Upper lobe of left lung (tissue), 6 donors: ENCODE data around the gene TMEM94. TPM values are rescaled to one million over a fixed set of nuclear protein-coding genes. Genes with fewer than 3 reads are reported as not detected.

Experiments used
- ATAC-seq, 2 donors: fragments of 200-7000 bp; cut with Tn5 transposase; one replicate each; pipeline ENCODE4 v1.9.1; 2022; ENCODE audit warnings: mild to moderate bottlenecking in 2 of 2, moderate library complexity in 2 of 2; ENCODE audit not compliant: low FRiP score in 2 of 2
- DNase-seq, 2 donors: peaks; one replicate each; pipeline ENCODE4 v3.0.0-alpha.2; 2019 to 2020
- H3K27ac ChIP-seq, 4 donors: fragments of 200-600 bp; sonication (generic); one replicate each; pipeline ENCODE4 v1.5.1; 2016 to 2019
- H3K27me3 ChIP-seq, 4 donors: fragments of 200-600 bp; sonication (generic); one replicate each; pipeline ENCODE4 v1.5.1; 2017 to 2019
- H3K36me3 ChIP-seq, 4 donors: fragments of 200-600 bp; sonication (generic); one replicate each; pipeline ENCODE4 v1.5.1; 2016 to 2019
- H3K4me1 ChIP-seq, 4 donors: fragments of 200-600 bp; sonication (generic); one replicate each; pipeline ENCODE4 v1.5.1; 2018 to 2019
- H3K4me3 ChIP-seq, 4 donors: fragments of 200-600 bp; sonication (generic); one replicate each; pipeline ENCODE4 v1.5.1; 2017 to 2019; ENCODE audit warnings: mild to moderate bottlenecking in 2 of 4, moderate library complexity in 1 of 4
- H3K9me3 ChIP-seq, 4 donors: fragments of 200-600 bp; sonication (generic); one replicate each; pipeline ENCODE4 v1.5.1; 2018 to 2019
- EP300 ChIP-seq, 4 donors: sonication (generic); formaldehyde crosslinking; IDR thresholded peaks; one replicate each; pipeline ENCODE4 v1.5.1; 2017; ENCODE audit warnings: antibody characterized with exemption in 4 of 4, control low read depth in 2 of 4
- POLR2A ChIP-seq, 4 donors: fragments of 450-650 bp; IDR thresholded peaks; one replicate each; pipeline ENCODE4 v1.5.1; 2016 to 2017; ENCODE audit warnings: antibody characterized with exemption in 4 of 4, mild to moderate bottlenecking in 2 of 4
- POLR2AphosphoS5 ChIP-seq, 2 donors: sonication (generic); formaldehyde crosslinking; IDR thresholded peaks; one replicate each; pipeline ENCODE4 v1.5.1; 2017; ENCODE audit warnings: antibody characterized with exemption in 2 of 2
- WGBS, 2 donors: methylation state at CpG; one replicate each; pipeline ENCODE4 v1.1.5; 2017 to 2018; 5-methylcytosine and 5-hydroxymethylcytosine counted together
- total RNA-seq, 6 donors: library from RNA; depleted of rRNA in 4 of 6; stranded (reverse); fragments of >200 nt in 4 of 6; gene quantifications; one replicate each; pipeline versions ENCODE4 v1.1.0 to v1.2.1, GENCODE V29; 2016 to 2021
- TF ChIP-seq, protein P1 (sequence below), 6 experiments: fragments of 450-650 bp in 4 of 6; fragments of 200-600 bp in 2 of 6; sonication (generic) in 2 of 6; IDR thresholded peaks; one replicate each; pipeline ENCODE4 v1.5.1; 2016 to 2019; ENCODE audit warnings: antibody characterized with exemption in 6 of 6
- donor health status: DM: no; HTN: no; CAD: no; lungs with moderate emphysema.
- donor health status: DM: no; HTN: yes; CAD: no; lungs with severe emphysema.

The TMEM94 gene
- total RNA-seq, 6 donors from 2014 or later: 62.3 to 320 (median 90.5) TPM

DNA sequence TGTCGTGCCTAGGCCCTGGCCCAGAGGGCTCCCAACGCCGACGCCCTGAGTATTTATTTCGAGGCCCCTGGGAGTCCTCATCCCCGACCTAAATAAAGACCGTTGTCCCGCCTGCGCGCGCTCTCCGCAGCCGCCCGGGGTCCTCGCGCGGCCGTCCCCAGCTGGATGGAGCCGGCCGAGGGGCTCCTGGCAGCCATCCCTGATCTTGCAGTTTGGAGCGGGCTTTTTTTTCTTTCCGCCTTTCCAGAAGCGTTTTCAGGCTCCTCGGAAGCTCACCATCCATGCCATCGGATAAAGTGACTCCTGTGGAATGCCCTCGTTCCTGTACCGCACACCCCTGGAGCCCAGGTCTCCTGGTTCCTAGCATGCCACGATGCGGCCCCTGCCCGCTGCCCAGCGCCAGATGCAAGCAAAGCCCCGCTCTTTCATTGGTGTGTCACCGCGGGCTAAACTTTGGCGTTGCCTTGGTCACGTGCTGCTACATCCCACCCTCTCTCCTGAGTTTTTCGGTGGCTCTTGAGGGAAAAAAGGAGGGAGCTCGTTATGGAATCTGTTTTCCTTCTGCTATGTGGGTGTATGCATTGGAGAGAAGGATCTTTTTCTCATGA is 716 bp downstream of the TMEM94 start:
- peak; percentile 11 to 14 for TF ChIP-seq POLR2AphosphoS5 (IDR thresholded peaks at IDR 0.05)
- TF ChIP-seq, protein P1, sequence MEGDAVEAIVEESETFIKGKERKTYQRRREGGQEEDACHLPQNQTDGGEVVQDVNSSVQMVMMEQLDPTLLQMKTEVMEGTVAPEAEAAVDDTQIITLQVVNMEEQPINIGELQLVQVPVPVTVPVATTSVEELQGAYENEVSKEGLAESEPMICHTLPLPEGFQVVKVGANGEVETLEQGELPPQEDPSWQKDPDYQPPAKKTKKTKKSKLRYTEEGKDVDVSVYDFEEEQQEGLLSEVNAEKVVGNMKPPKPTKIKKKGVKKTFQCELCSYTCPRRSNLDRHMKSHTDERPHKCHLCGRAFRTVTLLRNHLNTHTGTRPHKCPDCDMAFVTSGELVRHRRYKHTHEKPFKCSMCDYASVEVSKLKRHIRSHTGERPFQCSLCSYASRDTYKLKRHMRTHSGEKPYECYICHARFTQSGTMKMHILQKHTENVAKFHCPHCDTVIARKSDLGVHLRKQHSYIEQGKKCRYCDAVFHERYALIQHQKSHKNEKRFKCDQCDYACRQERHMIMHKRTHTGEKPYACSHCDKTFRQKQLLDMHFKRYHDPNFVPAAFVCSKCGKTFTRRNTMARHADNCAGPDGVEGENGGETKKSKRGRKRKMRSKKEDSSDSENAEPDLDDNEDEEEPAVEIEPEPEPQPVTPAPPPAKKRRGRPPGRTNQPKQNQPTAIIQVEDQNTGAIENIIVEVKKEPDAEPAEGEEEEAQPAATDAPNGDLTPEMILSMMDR (IDR thresholded peaks at IDR 0.05): no peak
- Histone ChIP-seq H3K27me3 (no peaks in the 10 kb centered on the region), H3K4me3 (peak overlapping the region; percentile 82 to 92 (median 88)), H3K9me3 (no peaks in the 10 kb centered on the region), H3K4me1 (peaks cover 23 to 40% (median 32%) of the 10 kb centered on the region in 4 donors), H3K36me3 (no peaks in the 10 kb centered on the region), H3K27ac (peak overlapping the region; percentile 82 to 95 (median 94))
- peak; percentile 45 to 85 for DNase-seq
- peak; percentile 5 to 46 for ATAC-seq
- WGBS, 2 donors: 0 to 1% methylated on average over 16 to 38 of the region's 38 CpGs

- H3K4me1 ChIP-seq: peaks cover 23 to 40% (median 32%) of the 10 kb centered on the region in 4 donors
- WGBS, 2 donors: 60 to 70% methylated on average over 1 of the region's 1 CpG
- H3K27me3 ChIP-seq: no peaks in the 10 kb centered on the region
- no peak overlapping the region for H3K4me3 ChIP-seq
- TF ChIP-seq, protein P1 (IDR thresholded peaks at IDR 0.05): no peak
- TF ChIP-seq POLR2A (IDR thresholded peaks at IDR 0.05): no peak
- no peak for TF ChIP-seq POLR2AphosphoS5 (IDR thresholded peaks at IDR 0.05)
- TF ChIP-seq EP300 (IDR thresholded peaks at IDR 0.05): no peak
- H3K9me3 ChIP-seq: no peaks in the 10 kb centered on the region
- DNase-seq (no peak), ATAC-seq (no peak)
- H3K36me3 ChIP-seq: no peaks in the 10 kb centered on the region
- H3K27ac ChIP-seq: peak overlapping the region; percentile 64 to 82 (median 68)
These were observed 2.8 kb downstream of the TMEM94 start for GRCh38 chr17:75459246-75459589.

DNA sequence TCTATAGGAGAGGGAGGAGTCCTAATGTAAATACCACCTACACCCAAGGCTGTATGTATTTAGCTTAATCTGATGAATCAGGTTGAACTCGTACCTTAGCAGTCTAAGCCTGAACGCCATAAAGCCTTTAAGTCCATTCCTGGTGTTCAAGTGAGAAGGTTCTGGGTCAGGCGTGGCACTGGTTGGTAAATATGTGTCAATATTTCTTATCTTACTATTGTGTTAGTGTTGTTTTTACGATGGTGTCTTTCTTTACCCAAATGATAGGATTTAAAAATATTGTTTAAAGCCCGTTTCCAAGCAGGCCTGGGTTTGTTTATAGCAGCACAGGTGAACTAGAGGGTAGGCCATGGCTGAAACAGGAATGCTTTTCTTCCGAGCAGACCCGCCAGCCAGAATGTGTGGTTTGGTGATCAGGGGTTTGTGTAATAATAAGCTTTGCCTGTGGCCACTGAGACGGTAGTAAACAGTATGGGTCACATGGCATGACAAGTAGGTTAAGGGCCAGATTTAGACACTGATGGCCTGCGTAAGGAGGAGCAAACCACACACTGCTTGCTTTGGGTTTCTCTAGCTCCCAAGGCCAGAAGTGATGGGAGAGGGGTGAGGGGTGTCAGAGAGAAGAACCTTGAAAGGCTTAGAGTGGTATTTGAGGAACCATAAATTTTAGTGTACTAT is 3.3 kb downstream of the TMEM94 start:
- peak overlapping the region; percentile 64 to 82 (median 68) for H3K27ac ChIP-seq
- no peaks in the 10 kb centered on the region for H3K36me3 ChIP-seq
- peak; percentile 10 to 62 for ATAC-seq
- peak in 1 of 2 donors; percentile 60 for DNase-seq
- peak in 1 of 4 donors; percentile 52 for TF ChIP-seq EP300 (IDR thresholded peaks at IDR 0.05)
- peak in 1 of 4 donors; percentile 66 for TF ChIP-seq POLR2A (IDR thresholded peaks at IDR 0.05)
- TF ChIP-seq, protein P1 (IDR thresholded peaks at IDR 0.05): no peak
- TF ChIP-seq POLR2AphosphoS5 (IDR thresholded peaks at IDR 0.05): peak in 1 of 2 donors; percentile 69
- H3K9me3 ChIP-seq: no peaks in the 10 kb centered on the region
- WGBS, 2 donors: 50 to 54% methylated on average over 9 of the region's 9 CpGs
- H3K4me3 ChIP-seq: no peak overlapping the region
- H3K4me1 ChIP-seq: peaks cover 23 to 40% (median 32%) of the 10 kb centered on the region in 4 donors
- no peaks in the 10 kb centered on the region for H3K27me3 ChIP-seq

- Histone ChIP-seq H3K4me3 (no peak overlapping the region), H3K36me3 (no peaks in the 10 kb centered on the region), H3K27ac (peak overlapping the region; percentile 64 to 82 (median 68)), H3K4me1 (peaks cover 23 to 40% (median 32%) of the 10 kb centered on the region in 4 donors), H3K27me3 (no peaks in the 10 kb centered on the region), H3K9me3 (no peaks in the 10 kb centered on the region)
- WGBS, 2 donors: 68 to 80% methylated on average over 4 of the region's 4 CpGs
- ATAC-seq (no peak), DNase-seq (no peak)
- TF ChIP-seq POLR2A (IDR thresholded peaks at IDR 0.05) (no peak), POLR2AphosphoS5 (IDR thresholded peaks at IDR 0.05) (no peak)
- TF ChIP-seq, protein P1 (IDR thresholded peaks at IDR 0.05): no peak
These were observed 3.9 kb downstream of the TMEM94 start for GRCh38 chr17:75460295-75460694.
